Fibroblast of pulmonary artery (primary cell): ENCODE measurements around the gene SLC25A34.
A peak's percentile ranks its signal among the peaks of the same experiment; 100 is the strongest.
"Not testable (repeated sequence)": the region's sequence is repeated elsewhere in the genome, so short reads cannot be mapped to it uniquely, and the experiment has no call there.

ENCODE experiments used
- DNase-seq: peaks from one replicate; pipeline ENCODE4 v3.0.0-alpha.2; 2010; ENCODE audit warnings: low read depth
- H3K4me3 ChIP-seq: replicated peaks from 2 replicates; pipeline ENCODE4 v1.5.1; 2011; ENCODE audit warnings: low read depth, mild to moderate bottlenecking, control low read depth, low read length, moderate library complexity
- CTCF ChIP-seq: IDR thresholded peaks from 2 replicates; pipeline ENCODE4 v1.5.1; 2011; ENCODE audit warnings: mild to moderate bottlenecking, control low read depth, low read length, inconsistent platforms; ENCODE audit errors: missing control alignments

The SLC25A34 gene

GRCh38 chr1:15696956-15697521 lies 39.0 kb upstream of the SLC25A34 start:
- TF ChIP-seq CTCF = no peak
- H3K4me3 ChIP-seq = no peak overlapping the region
- DNase-seq = no peak

GRCh38 chr1:15698201-15698600 lies 37.9 kb upstream of the SLC25A34 start:
- TF ChIP-seq CTCF = no peak
- no peak overlapping the region for H3K4me3 ChIP-seq

GRCh38 chr1:15699321-15699720 lies 36.7 kb upstream of the SLC25A34 start:
- DNase-seq, H3K4me3 ChIP-seq: not testable (repeated sequence)

More at GRCh38 chr1:15698201-15698600, 37.9 kb upstream of the SLC25A34 start:
- DNase-seq = no peak

GRCh38 chr1:15700508-15700907 lies 35.5 kb upstream of the SLC25A34 start:
- H3K4me3 ChIP-seq = no peak overlapping the region
- TF ChIP-seq CTCF = no peak
- DNase-seq = peak; percentile 73

GRCh38 chr1:15701784-15702183 lies 34.3 kb upstream of the SLC25A34 start:
- no peak overlapping the region for H3K4me3 ChIP-seq
- no peak for DNase-seq
- TF ChIP-seq CTCF = no peak

GRCh38 chr1:15702722-15703550 lies 33.1 kb upstream of the SLC25A34 start:
- DNase-seq = peak; percentile 40
- H3K4me3 ChIP-seq = no peak overlapping the region
- TF ChIP-seq CTCF = peak; percentile 44

GRCh38 chr1:15703562-15703961 lies 32.5 kb upstream of the SLC25A34 start:
- peak; percentile 93 for DNase-seq
- no peak for TF ChIP-seq CTCF

More at GRCh38 chr1:15703562-15703961, 32.5 kb upstream of the SLC25A34 start:
- peak overlapping the region; percentile 17 for H3K4me3 ChIP-seq
